GM12875 (cell line): Measurements from ENCODE around the gene TLE1.

Source experiments
- H3K4me3 ChIP-seq: one replicate; pipeline ENCODE4 v1.5.1; 2011; ENCODE audit warnings: low read depth, low read length, control low read depth
- CTCF ChIP-seq: IDR thresholded peaks from 2 replicates; pipeline ENCODE4 v1.5.1; 2011; ENCODE audit warnings: low read depth, mild to moderate bottlenecking, control low read depth, inconsistent platforms, low read length, moderate library complexity, borderline replicate concordance; ENCODE audit not compliant: insufficient read depth

The TLE1 gene

GRCh38 chr9:81536242-81537025 lies 152.9 kb downstream of the TLE1 start:
- no peak overlapping the region for H3K4me3 ChIP-seq
- no peak for TF ChIP-seq CTCF

- no peak overlapping the region for H3K4me3 ChIP-seq
- no peak for TF ChIP-seq CTCF
These were observed 153.7 kb downstream of the TLE1 start for GRCh38 chr9:81535542-81536241.

GRCh38 chr9:81534138-81534875 lies 155.0 kb downstream of the TLE1 start:
- no peak for TF ChIP-seq CTCF

More at GRCh38 chr9:81534138-81534875, 155.0 kb downstream of the TLE1 start:
- H3K4me3 ChIP-seq: no peak overlapping the region
